HEK293 (cell line): ENCODE data around the gene HDDC3.

Source experiments
- FEZF1 ChIP-seq: fragments of 450-650 bp; formaldehyde crosslinking; IDR thresholded peaks from 2 replicates; pipeline ENCODE4 v1.5.1; 2016; ENCODE audit warnings: missing biosample characterization, missing genetic modification characterization
- KLF1 ChIP-seq: fragments of 450-650 bp; formaldehyde crosslinking; IDR thresholded peaks from 2 replicates; pipeline ENCODE4 v1.5.1; 2016; ENCODE audit warnings: missing biosample characterization, missing genetic modification characterization
- KLF10 ChIP-seq: fragments of 450-650 bp; IDR thresholded peaks from 2 replicates; pipeline ENCODE4 v1.5.1; 2018; ENCODE audit warnings: missing biosample characterization, mild to moderate bottlenecking, missing genetic modification characterization
- KLF16 ChIP-seq: fragments of 450-650 bp; formaldehyde crosslinking; IDR thresholded peaks from 2 replicates; pipeline ENCODE4 v1.5.1; 2017; ENCODE audit warnings: missing biosample characterization, missing genetic modification characterization
- SCRT1 ChIP-seq: fragments of 450-650 bp; formaldehyde crosslinking; IDR thresholded peaks from 2 replicates; pipeline ENCODE4 v1.5.1; 2016; ENCODE audit warnings: missing biosample characterization, missing genetic modification characterization, borderline replicate concordance
- ZBTB8A ChIP-seq: fragments of 450-650 bp; formaldehyde crosslinking; IDR thresholded peaks from 2 replicates; pipeline ENCODE4 v1.5.1; 2016; ENCODE audit warnings: missing biosample characterization, missing genetic modification characterization
- ZFP69B ChIP-seq: fragments of 450-650 bp; formaldehyde crosslinking; IDR thresholded peaks from 2 replicates; pipeline ENCODE4 v1.5.1; 2016; ENCODE audit warnings: missing biosample characterization, missing genetic modification characterization
- ZNF157 ChIP-seq: fragments of 450-650 bp; formaldehyde crosslinking; IDR thresholded peaks from 2 replicates; pipeline ENCODE4 v1.5.1; 2016; ENCODE audit warnings: missing biosample characterization, missing genetic modification characterization
- ZNF2 ChIP-seq: fragments of 450-650 bp; formaldehyde crosslinking; IDR thresholded peaks from 2 replicates; pipeline ENCODE4 v1.5.1; 2016; ENCODE audit warnings: missing biosample characterization, missing genetic modification characterization
- ZNF23 ChIP-seq: fragments of 450-650 bp; formaldehyde crosslinking; IDR thresholded peaks from 2 replicates; pipeline ENCODE4 v1.5.1; 2016; ENCODE audit warnings: missing biosample characterization, missing genetic modification characterization, borderline replicate concordance
- ZNF610 ChIP-seq: fragments of 450-650 bp; formaldehyde crosslinking; IDR thresholded peaks from 2 replicates; pipeline ENCODE4 v1.5.1; 2016; ENCODE audit warnings: missing biosample characterization, missing genetic modification characterization, borderline replicate concordance
- ZNF677 ChIP-seq: fragments of 450-650 bp; IDR thresholded peaks from 2 replicates; pipeline ENCODE4 v1.5.0; 2018; ENCODE audit warnings: missing biosample characterization, mild to moderate bottlenecking, missing genetic modification characterization, moderate library complexity
- ZNF76 ChIP-seq: fragments of 450-650 bp; formaldehyde crosslinking; IDR thresholded peaks from 2 replicates; pipeline ENCODE4; 2016; ENCODE audit warnings: low read depth, missing biosample characterization, missing genetic modification characterization, borderline replicate concordance
- ZNF791 ChIP-seq: fragments of 450-650 bp; formaldehyde crosslinking; IDR thresholded peaks from 2 replicates; pipeline ENCODE4 v1.5.1; 2016; ENCODE audit warnings: missing biosample characterization, missing genetic modification characterization
- ZNF837 ChIP-seq: fragments of 450-650 bp; formaldehyde crosslinking; IDR thresholded peaks from 2 replicates; pipeline ENCODE4 v1.5.1; 2016; ENCODE audit warnings: missing biosample characterization, missing genetic modification characterization
- TF ChIP-seq, protein P1 (sequence below): fragments of 450-650 bp; formaldehyde crosslinking; IDR thresholded peaks from 2 replicates; pipeline ENCODE4 v1.5.1; 2016; ENCODE audit warnings: missing biosample characterization, missing genetic modification characterization
- TF ChIP-seq, protein P2 (sequence below): fragments of 450-650 bp; formaldehyde crosslinking; IDR thresholded peaks from 2 replicates; pipeline ENCODE4 v1.5.1; 2017; ENCODE audit warnings: missing biosample characterization, mild to moderate bottlenecking, missing genetic modification characterization, moderate library complexity
- TF ChIP-seq, protein P3 (sequence below): fragments of 450-650 bp; formaldehyde crosslinking; IDR thresholded peaks from 2 replicates; pipeline ENCODE4 v1.5.1; 2016; ENCODE audit warnings: missing biosample characterization, missing genetic modification characterization
- TF ChIP-seq, protein P4 (sequence below): fragments of 450-650 bp; formaldehyde crosslinking; IDR thresholded peaks from 2 replicates; pipeline ENCODE4 v1.5.1; 2016; ENCODE audit warnings: missing biosample characterization, missing genetic modification characterization, borderline replicate concordance
- TF ChIP-seq, protein P5 (sequence below): fragments of 450-650 bp; formaldehyde crosslinking; conservative IDR thresholded peaks from 2 replicates; pipeline ENCODE4 v1.5.1; 2016; ENCODE audit warnings: low read depth, missing biosample characterization, missing genetic modification characterization
- TF ChIP-seq, protein P6 (sequence below): fragments of 450-650 bp; formaldehyde crosslinking; IDR thresholded peaks from 2 replicates; pipeline ENCODE4 v1.5.1; 2017; ENCODE audit warnings: missing biosample characterization, missing genetic modification characterization
- TF ChIP-seq, protein P7 (sequence below): fragments of 450-650 bp; formaldehyde crosslinking; IDR thresholded peaks from 2 replicates; pipeline ENCODE4 v1.5.1; 2016; ENCODE audit warnings: missing biosample characterization, missing genetic modification characterization
- TF ChIP-seq, protein P8 (sequence below): fragments of 450-650 bp; formaldehyde crosslinking; IDR thresholded peaks from 2 replicates; pipeline ENCODE4 v1.5.1; 2016; ENCODE audit warnings: missing biosample characterization, missing genetic modification characterization

The HDDC3 gene

DNA sequence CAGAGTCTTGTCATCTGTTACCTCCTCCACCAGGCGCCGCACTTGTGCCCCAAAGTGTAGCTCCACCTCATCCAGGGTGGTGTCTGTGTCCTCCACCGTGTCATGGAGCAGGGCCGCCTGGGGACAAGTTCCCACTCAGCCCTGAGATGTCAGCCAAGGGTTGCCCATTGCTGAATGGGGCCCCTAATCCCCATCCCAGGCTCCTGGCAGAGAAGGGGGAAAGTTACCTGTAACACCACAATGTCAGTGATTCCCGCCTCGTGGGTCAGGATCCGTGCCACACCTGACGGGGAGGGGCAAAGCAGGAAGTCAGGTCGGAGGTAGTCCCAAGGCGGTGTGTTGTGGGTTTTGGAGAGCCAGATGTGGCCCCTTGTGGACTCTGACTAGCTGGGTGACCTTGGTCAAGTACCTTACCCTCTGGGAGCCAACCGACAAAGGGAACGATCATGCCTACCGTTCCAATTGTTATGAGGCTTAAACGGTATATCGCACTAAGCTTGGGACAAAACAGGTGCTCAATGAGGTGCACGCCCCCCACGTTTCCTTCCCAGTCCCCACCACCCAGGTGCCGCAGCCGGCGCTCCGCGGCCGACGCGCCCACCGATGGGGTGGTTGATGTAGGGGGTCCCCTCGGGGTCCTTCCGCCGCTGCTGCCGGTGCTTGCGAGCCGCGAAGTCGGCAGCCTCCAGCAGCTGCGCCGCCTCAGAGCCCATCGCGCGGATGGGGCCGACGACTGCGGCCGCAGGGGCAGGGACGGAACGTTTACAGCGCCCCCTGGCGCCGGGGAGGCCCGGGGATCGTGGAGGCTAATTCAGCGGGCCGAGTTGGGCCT, at the start of gene HDDC3 (continued):
- no peak for TF ChIP-seq ZNF157 (tag by site-specific recombination)
- TF ChIP-seq ZNF2 (tag by site-specific recombination) = peak; percentile 81
- peak; percentile 73 for TF ChIP-seq KLF16 (tag by site-specific recombination)
- no peak; the same call in 1 of the 2 replicates for TF ChIP-seq FEZF1
- no peak for TF ChIP-seq ZNF791 (tag by site-specific recombination)
- 0 out of 2 replicates have a peak, but pooled peaks have one; percentile 10 for TF ChIP-seq SCRT1 (tag by site-specific recombination)
- peak; percentile 68; the same call in 1 of the 2 replicates for TF ChIP-seq ZFP69B (tag by site-specific recombination)
- TF ChIP-seq, protein P1, sequence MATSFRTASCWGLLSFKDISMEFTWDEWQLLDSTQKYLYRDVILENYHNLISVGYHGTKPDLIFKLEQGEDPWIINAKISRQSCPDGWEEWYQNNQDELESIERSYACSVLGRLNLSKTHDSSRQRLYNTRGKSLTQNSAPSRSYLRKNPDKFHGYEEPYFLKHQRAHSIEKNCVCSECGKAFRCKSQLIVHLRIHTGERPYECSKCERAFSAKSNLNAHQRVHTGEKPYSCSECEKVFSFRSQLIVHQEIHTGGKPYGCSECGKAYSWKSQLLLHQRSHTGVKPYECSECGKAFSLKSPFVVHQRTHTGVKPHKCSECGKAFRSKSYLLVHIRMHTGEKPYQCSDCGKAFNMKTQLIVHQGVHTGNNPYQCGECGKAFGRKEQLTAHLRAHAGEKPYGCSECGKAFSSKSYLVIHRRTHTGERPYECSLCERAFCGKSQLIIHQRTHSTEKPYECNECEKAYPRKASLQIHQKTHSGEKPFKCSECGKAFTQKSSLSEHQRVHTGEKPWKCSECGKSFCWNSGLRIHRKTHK = no peak
- TF ChIP-seq, protein P2, sequence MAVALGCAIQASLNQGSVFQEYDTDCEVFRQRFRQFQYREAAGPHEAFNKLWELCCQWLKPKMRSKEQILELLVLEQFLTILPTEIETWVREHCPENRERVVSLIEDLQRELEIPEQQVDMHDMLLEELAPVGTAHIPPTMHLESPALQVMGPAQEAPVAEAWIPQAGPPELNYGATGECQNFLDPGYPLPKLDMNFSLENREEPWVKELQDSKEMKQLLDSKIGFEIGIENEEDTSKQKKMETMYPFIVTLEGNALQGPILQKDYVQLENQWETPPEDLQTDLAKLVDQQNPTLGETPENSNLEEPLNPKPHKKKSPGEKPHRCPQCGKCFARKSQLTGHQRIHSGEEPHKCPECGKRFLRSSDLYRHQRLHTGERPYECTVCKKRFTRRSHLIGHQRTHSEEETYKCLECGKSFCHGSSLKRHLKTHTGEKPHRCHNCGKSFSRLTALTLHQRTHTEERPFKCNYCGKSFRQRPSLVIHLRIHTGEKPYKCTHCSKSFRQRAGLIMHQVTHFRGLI (tag by site-specific recombination) = peak; percentile 52; the same call in 1 of the 2 replicates
- no peak for TF ChIP-seq ZNF610 (tag by site-specific recombination)
- TF ChIP-seq KLF1 (tag by site-specific recombination) = peak; percentile 28; the same call in 1 of the 2 replicates
- TF ChIP-seq, protein P3, sequence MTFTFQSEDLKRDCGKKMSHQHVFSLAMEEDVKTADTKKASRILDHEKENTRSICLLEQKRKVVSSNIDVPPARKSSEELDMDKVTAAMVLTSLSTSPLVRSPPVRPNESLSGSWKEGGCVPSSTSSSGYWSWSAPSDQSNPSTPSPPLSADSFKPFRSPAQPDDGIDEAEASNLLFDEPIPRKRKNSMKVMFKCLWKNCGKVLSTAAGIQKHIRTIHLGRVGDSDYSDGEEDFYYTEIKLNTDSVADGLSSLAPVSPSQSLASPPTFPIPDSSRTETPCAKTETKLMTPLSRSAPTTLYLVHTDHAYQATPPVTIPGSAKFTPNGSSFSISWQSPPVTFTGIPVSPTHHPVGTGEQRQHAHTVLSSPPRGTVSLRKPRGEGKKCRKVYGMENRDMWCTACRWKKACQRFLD (tag by site-specific recombination) = no peak
- TF ChIP-seq, protein P4, sequence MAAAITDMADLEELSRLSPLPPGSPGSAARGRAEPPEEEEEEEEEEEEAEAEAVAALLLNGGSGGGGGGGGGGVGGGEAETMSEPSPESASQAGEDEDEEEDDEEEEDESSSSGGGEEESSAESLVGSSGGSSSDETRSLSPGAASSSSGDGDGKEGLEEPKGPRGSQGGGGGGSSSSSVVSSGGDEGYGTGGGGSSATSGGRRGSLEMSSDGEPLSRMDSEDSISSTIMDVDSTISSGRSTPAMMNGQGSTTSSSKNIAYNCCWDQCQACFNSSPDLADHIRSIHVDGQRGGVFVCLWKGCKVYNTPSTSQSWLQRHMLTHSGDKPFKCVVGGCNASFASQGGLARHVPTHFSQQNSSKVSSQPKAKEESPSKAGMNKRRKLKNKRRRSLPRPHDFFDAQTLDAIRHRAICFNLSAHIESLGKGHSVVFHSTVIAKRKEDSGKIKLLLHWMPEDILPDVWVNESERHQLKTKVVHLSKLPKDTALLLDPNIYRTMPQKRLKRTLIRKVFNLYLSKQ (tag by site-specific recombination) = no peak
- TF ChIP-seq, protein P5, sequence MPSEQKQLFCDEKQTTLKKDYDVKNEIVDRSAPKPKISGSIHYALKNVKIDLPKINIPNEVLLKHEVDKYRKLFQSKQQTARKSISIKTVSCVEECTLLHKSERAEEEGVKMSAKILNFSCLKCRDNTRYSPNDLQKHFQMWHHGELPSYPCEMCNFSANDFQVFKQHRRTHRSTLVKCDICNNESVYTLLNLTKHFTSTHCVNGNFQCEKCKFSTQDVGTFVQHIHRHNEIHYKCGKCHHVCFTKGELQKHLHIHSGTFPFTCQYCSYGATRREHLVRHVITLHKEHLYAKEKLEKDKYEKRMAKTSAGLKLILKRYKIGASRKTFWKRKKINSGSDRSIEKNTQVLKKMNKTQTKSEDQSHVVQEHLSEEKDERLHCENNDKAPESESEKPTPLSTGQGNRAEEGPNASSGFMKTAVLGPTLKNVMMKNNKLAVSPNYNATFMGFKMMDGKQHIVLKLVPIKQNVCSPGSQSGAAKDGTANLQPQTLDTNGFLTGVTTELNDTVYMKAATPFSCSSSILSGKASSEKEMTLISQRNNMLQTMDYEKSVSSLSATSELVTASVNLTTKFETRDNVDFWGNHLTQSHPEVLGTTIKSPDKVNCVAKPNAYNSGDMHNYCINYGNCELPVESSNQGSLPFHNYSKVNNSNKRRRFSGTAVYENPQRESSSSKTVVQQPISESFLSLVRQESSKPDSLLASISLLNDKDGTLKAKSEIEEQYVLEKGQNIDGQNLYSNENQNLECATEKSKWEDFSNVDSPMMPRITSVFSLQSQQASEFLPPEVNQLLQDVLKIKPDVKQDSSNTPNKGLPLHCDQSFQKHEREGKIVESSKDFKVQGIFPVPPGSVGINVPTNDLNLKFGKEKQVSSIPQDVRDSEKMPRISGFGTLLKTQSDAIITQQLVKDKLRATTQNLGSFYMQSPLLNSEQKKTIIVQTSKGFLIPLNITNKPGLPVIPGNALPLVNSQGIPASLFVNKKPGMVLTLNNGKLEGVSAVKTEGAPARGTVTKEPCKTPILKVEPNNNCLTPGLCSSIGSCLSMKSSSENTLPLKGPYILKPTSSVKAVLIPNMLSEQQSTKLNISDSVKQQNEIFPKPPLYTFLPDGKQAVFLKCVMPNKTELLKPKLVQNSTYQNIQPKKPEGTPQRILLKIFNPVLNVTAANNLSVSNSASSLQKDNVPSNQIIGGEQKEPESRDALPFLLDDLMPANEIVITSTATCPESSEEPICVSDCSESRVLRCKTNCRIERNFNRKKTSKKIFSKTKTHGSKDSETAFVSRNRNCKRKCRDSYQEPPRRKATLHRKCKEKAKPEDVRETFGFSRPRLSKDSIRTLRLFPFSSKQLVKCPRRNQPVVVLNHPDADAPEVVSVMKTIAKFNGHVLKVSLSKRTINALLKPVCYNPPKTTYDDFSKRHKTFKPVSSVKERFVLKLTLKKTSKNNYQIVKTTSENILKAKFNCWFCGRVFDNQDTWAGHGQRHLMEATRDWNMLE (tag by site-specific recombination) = 0 out of 2 replicates have a peak, but pooled peaks have one; percentile 10
- TF ChIP-seq KLF10 (tag by site-specific recombination) = no peak
- TF ChIP-seq ZNF677 = 0 out of 2 replicates have a peak, but pooled peaks have one; percentile 3
- TF ChIP-seq, protein P6, sequence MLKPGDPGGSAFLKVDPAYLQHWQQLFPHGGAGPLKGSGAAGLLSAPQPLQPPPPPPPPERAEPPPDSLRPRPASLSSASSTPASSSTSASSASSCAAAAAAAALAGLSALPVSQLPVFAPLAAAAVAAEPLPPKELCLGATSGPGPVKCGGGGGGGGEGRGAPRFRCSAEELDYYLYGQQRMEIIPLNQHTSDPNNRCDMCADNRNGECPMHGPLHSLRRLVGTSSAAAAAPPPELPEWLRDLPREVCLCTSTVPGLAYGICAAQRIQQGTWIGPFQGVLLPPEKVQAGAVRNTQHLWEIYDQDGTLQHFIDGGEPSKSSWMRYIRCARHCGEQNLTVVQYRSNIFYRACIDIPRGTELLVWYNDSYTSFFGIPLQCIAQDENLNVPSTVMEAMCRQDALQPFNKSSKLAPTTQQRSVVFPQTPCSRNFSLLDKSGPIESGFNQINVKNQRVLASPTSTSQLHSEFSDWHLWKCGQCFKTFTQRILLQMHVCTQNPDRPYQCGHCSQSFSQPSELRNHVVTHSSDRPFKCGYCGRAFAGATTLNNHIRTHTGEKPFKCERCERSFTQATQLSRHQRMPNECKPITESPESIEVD (tag by site-specific recombination) = no peak
- TF ChIP-seq, protein P7, sequence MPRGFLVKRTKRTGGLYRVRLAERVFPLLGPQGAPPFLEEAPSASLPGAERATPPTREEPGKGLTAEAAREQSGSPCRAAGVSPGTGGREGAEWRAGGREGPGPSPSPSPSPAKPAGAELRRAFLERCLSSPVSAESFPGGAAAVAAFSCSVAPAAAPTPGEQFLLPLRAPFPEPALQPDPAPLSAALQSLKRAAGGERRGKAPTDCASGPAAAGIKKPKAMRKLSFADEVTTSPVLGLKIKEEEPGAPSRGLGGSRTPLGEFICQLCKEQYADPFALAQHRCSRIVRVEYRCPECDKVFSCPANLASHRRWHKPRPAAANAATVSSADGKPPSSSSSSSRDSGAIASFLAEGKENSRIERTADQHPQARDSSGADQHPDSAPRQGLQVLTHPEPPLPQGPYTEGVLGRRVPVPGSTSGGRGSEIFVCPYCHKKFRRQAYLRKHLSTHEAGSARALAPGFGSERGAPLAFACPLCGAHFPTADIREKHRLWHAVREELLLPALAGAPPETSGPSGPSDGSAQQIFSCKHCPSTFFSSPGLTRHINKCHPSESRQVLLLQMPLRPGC = peak; percentile 60
- TF ChIP-seq ZBTB8A = peak; percentile 68
- TF ChIP-seq ZNF23 (tag by site-specific recombination) = no peak
- peak; percentile 51; the same call in 1 of the 2 replicates for TF ChIP-seq ZNF76 (tag by site-specific recombination)
- TF ChIP-seq, protein P8, sequence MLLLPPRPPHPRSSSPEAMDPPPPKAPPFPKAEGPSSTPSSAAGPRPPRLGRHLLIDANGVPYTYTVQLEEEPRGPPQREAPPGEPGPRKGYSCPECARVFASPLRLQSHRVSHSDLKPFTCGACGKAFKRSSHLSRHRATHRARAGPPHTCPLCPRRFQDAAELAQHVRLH (tag by site-specific recombination) = peak; percentile 52; the same call in 1 of the 2 replicates
- no peak for TF ChIP-seq ZNF837 (tag by site-specific recombination)
